GM20431 (cell line): ENCODE measurements around the gene FGR.
"Not testable (repeated sequence)": the region's sequence is repeated elsewhere in the genome, so short reads cannot be mapped to it uniquely, and the experiment has no call there.

Experiments used
- in situ Hi-C: fragments of 300-500 bp; cut with MseI, MboI; formaldehyde crosslinking; loops from one replicate; pipeline ENCODE4 v1.15.0; 2020; ENCODE audit warnings: low sequenced_read_pairs; ENCODE audit not compliant: unreplicated experiment

The FGR gene

GRCh38 chr1:27661412-27662075 lies 26.6 kb upstream of the FGR start:
- in situ Hi-C loops = loop anchor here (5.0 kb wide), 1 partner anchor 54 kb away; no protein-coding TSS in a partner anchor

- in situ Hi-C loops = loop anchor here (5.0 kb wide), 1 partner anchor 53 kb away; no protein-coding TSS in a partner anchor
Observed at GRCh38 chr1:27660300-27660835, 25.4 kb upstream of the FGR start.

- in situ Hi-C loops = loop anchor here (5.0 kb wide), 1 partner anchor 52 kb away; no protein-coding TSS in a partner anchor
Observed at GRCh38 chr1:27659497-27660299, 24.7 kb upstream of the FGR start.

GRCh38 chr1:27658951-27659496 lies 24.0 kb upstream of the FGR start:
- in situ Hi-C loops = no loop called here

GRCh38 chr1:27656157-27656893 lies 21.3 kb upstream of the FGR start:
- in situ Hi-C loops = no loop called here

GRCh38 chr1:27655151-27655937 lies 20.4 kb upstream of the FGR start:
- in situ Hi-C loops = no loop called here

GRCh38 chr1:27652111-27652864 lies 17.3 kb upstream of the FGR start:
- in situ Hi-C loops = no loop called here

- in situ Hi-C loops = no loop called here
Observed at GRCh38 chr1:27650539-27651175, 15.7 kb upstream of the FGR start.

- in situ Hi-C loops = no loop called here
Observed at GRCh38 chr1:27650171-27650538, 15.2 kb upstream of the FGR start.

GRCh38 chr1:27649306-27649635 lies 14.3 kb upstream of the FGR start:
- in situ Hi-C loops = no loop called here

GRCh38 chr1:27648602-27649305 lies 13.8 kb upstream of the FGR start:
- in situ Hi-C loops = no loop called here

- in situ Hi-C loops = no loop called here
Observed at GRCh38 chr1:27647328-27647727, 12.3 kb upstream of the FGR start.

GRCh38 chr1:27646676-27647075 lies 11.7 kb upstream of the FGR start:
- in situ Hi-C loops = no loop called here

GRCh38 chr1:27645071-27645415 lies 10.1 kb upstream of the FGR start:
- in situ Hi-C loops = no loop called here

GRCh38 chr1:27644369-27645070 lies 9.5 kb upstream of the FGR start:
- in situ Hi-C loops = no loop called here

- in situ Hi-C loops = no loop called here
Observed at GRCh38 chr1:27643600-27644368, 8.8 kb upstream of the FGR start.

- in situ Hi-C loops = not testable (repeated sequence)
Observed at GRCh38 chr1:27640514-27640913, 5.5 kb upstream of the FGR start.
